GM18873 (cell line): ENCODE measurements around the gene PAQR7.

Experiments
- ATAC-seq: cut with Tn5 transposase; IDR thresholded peaks from one replicate; pipeline ENCODE4 v1.9.1; 2021; ENCODE audit warnings: mild to moderate bottlenecking, moderate library complexity, moderate number of reproducible peaks; ENCODE audit not compliant: unreplicated experiment, low FRiP score

PAQR7 gene

GRCh38 chr1:25904943-25905679 is 29.6 kb upstream of the PAQR7 start:
- ATAC-seq = peak; percentile 44

DNA sequence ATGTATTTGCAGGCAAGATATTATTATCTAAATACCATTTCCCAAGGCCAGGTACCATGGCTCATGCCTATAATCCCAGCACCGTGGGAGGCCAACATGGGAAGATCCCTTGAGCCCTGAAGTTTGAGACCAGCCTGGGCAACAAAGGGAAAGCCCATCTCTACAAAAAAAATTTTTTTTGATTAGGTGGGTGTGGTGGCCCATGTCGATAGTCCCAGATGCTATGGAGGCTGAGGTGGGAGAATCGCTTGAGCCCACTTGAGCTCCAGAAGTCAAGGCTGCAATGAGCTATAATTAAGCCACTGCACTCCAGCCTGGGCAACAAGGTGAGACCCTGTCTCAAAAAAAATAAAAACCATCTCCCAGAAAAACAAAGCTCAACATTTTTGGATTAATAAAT is 28.5 kb upstream of the PAQR7 start:
- no peak for ATAC-seq

- ATAC-seq = no peak
Measured at GRCh38 chr1:25902462-25902861, 27.0 kb upstream of the PAQR7 start.

DNA sequence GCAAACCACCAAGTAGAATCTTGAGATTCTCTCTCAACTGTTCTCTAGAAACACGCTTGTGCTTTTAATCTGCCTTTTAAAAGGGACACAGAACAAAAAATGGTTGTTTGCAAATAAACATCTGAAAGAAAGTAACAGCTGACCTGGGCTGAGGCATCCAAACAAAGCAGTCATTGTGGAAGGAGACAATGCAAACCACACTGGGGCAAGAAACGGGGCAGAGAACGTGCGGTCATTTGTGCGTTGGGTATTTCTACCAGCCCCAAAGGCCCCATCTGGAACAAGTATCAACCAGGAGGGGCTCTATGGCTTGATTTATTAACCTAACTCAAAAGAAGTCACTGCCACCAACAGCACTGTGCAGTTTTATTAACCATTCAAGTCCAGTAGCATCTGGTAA is 24.7 kb upstream of the PAQR7 start:
- no peak for ATAC-seq

DNA sequence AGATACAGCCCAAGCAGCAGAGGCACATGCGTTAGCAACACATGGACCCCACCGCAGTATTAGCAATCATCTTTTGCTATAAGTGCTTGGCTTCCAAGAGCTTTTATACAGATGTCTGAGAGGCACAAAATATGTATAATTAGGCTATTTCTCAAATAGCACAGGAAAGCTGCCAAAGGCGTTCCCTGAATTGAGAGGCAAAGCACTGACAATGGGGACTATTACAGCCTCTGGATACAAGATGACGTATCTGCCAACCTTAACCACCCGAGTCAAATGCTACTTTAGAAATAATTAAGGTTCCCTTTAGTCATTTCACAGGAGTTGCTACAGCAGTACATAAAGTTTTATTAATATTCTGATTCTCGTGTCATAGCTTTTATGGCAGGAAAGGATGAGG is 24.3 kb upstream of the PAQR7 start:
- ATAC-seq = no peak

- ATAC-seq = no peak
Measured at GRCh38 chr1:25898223-25899015, 22.9 kb upstream of the PAQR7 start.

DNA sequence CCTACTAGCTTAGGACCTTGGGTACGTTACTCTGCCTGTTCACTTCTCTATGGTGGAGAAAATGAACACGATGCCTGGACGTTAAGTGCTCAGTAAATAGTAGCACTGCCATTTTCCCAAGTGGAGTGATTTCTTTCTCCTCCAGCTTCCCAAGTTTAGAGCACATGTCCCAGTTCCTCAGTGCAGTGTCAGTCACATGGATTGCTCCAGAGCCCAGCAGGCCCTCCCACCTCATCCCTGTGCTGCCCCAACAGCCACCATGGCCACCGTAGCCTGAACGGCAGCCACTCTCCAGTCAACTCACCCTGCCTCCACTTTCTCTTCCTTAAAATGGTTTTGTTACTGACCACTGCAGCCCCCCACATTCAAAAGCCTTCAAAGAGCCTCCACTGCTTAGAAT is 22.2 kb upstream of the PAQR7 start:
- ATAC-seq = no peak

DNA sequence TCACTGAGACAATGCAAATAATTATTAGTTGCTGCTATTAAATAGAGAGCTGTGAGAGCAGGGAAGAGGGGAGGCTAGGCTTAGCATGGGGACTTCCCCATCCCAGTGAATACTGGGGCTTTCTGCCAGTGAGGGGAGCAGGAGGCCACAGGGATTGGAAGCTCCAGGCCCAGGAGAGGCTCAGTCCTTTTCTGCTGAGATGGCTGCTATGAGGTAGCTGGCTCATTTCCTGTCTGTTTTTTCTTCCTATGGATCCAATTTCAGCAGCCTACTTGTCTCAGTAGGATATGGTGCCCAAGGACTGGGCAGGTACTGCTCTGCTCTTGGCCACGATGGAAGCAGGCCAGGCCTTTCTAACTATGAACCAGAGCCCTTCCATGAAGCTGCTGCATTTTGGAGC is 20.8 kb upstream of the PAQR7 start:
- ATAC-seq = no peak

DNA sequence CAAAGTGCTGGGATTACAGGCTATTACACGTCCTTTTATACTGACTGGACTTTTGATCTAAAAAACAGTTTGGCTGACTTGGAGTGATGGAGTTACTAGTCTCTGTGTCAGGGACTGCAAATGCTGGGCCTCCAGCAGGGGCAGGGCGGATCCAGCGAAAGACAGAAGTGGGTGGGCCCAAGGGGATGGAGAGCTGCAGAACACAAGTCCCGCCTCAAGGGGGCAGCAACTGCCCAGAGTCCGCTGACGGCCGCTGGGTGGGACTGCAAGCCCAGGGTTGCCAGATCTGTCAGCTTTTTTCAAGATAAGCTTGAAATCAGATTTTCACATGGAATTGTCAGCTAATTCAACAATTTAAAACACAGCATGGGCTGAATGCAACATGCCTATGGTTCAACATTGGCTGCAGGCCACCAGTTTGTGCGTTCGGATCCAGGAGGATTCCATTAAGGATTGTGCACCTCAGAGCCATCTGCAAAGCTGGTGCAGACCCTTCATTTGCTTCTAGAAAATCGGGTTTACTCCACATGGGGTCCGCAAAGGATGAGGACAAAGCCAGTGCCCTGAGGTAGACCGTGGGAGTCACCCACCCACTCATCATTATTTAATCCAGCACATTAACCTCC is 20.0 kb upstream of the PAQR7 start:
- peak; percentile 52 for ATAC-seq

DNA sequence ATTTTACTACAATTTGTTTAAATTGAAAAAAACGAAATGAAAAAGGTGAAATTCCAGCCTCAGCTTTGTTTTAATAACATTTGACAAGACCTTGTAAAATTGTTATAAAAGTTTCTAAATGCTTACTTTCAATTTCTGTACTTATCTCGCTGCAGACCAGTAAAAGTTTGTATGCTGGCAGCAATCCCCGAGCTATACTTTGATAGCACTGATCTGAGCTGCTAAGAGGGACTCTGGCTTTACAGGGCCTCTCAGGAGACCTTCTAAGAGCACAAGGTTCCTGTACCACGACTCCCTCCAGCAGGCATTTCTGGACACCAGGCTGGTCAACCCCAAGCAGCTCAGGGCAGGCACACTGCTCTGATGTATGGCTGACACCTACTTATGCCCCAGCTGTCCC is 17.6 kb upstream of the PAQR7 start:
- ATAC-seq = no peak

DNA sequence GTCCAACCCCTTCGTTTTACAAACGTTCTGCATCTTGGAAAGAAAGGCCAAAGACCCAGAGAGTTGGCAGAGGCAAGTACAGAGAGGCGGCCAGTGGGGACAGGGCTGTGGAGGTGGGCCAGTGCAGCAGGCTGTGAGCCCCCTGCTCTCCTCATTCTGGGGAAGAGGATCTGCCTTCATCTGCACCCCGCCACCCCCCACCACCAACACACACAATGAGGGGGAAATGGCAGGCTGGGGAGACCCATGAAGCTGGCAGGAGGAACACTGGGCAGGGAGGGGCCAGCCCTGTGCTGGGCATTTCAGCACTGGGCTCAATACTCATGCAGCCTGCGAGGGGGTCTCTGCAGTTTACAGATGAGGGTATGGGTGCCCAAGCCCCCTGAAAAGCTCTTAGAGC is 16.1 kb upstream of the PAQR7 start:
- no peak for ATAC-seq

DNA sequence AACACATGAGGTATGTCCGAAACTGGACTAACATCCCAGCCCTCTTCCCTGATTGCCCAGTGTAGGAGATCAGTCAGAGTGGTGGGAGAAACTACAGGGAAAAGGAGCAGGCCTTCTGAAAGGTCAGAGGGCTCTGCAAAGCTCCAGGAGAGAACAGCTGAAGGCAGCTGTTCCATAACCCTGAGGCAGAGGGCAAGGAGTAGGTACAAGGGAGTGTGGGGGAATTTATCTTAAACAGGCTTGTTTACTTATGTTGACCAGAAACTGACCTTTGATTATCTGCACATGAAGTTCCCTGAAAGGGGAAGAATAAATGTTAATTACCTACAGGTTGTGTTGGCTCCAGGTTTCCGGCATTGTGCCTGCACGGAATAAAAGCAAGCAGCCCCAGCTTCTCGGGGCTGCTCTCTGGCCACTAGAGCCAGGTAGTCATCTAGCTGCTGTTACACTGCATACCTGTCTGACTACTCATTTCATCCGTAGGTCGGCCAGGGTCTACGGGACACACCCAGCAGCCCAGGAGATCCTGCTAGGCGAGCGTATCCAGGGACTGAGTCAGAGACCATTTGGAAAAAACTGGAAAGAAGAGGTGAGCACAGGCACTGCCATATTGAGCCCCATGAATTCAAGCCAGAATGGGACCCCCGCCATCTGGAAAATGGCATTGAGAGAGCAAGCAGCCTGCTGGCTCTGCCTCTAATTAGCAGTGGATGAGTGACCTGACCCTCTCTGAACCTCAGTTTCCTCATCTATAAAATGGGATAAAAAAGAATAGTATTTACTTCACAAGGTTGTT is 14.9 kb upstream of the PAQR7 start:
- ATAC-seq = no peak

DNA sequence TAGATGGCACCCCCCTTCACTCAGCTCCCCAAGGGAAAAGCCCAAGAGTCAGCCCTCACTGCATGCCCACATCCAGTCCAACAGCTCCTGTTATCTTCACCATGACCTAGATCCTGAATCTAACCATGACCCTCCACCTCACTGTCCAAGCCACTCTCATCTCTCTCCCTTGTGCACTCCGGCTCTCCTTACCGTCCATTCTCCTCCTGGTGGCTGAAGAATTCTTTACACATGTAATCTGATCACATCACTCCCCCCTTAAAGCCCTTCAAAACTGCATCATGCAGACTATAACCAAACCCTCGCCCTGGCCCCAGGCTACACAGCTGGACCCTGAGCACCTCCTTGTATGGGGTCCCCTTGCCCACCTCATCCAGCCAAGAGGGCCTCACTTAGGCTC is 14.0 kb upstream of the PAQR7 start:
- no peak for ATAC-seq

- ATAC-seq = no peak
Measured at GRCh38 chr1:25888426-25888987, 13.0 kb upstream of the PAQR7 start.

DNA sequence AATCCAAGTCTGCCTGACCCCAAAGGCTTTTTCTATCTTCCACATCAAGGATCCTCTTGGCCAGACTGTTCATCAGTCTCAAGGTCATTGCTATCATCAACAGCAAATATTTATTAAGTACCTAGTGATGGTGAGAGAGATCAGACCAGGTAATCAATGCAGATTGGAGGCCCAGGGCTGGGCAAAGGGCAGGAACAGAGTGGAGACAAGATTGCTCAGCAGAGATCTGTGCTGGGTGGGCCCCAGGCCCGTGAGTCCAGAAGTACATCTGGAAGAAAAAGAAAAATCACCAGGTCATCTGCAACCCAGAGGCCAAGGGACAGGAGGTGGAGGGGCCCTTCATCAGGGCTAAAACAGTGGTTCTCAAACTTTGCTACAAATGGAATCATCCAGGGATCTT is 10.1 kb upstream of the PAQR7 start:
- ATAC-seq = no peak

DNA sequence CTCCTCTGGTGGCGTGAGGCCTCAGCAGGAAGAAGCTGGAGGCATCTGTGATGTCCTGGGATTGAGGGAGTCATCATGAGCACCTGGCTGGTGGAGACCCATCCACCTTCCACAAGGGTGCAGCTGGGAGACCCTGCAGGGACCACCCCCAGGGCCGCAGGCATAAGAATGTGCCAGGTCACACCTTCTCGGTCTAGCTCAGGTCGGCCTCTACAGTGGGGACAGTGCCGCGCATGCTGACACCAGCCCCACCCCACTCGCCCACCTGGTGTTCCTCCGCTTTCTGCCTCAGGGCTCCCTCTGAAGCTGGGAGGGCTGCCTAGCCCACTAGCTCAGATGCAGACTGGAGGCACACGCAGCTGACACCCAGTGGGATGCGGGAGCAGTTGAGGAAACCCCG is 5.8 kb upstream of the PAQR7 start:
- ATAC-seq = no peak

- no peak for ATAC-seq
Measured at GRCh38 chr1:25880518-25880917, 5.0 kb upstream of the PAQR7 start.

DNA sequence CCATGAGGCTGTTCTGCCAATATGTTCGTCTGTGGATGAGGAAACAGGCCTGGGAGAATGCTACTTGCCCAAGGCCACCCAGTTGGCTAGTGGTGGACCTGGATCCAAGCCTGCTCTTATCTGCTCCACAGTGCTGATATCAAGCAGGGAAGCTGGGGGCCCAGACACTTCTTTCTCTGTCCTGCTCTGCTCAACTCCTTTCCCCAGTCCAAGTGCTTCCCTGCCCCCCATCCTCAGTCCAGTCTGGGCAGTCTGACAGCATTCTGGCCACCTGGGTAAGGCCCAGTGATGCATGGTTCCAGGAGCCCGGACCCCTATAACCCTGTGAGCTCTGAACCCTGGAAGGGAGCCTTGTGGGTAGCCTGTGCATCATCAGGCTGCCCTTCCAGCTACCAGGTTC is 4.2 kb upstream of the PAQR7 start:
- ATAC-seq = no peak

GRCh38 chr1:25878690-25879089 is 3.2 kb upstream of the PAQR7 start:
- no peak for ATAC-seq

GRCh38 chr1:25877155-25877554 is 1.6 kb upstream of the PAQR7 start:
- no peak for ATAC-seq

DNA sequence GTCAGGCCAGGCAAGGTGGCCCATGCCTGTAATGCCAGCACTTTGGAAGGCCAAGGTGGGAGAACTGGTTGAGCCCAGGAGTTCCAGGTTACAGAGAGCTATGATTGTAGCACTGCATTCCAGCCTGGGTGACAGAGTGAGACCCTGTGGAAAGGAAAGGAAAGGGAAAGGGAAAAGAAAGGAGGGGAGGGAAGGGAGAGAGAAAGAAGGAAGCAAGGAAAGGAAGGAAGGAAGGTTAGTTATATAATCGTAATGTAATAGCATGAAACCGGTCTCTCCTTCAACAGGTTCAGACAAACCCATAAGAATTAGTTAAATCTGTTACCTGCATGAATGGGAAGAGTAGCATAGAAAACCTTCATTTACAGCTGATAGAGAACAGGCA is 1.2 kb upstream of the PAQR7 start:
- no peak for ATAC-seq
